OCI-LY1 (cell line): Measurements from ENCODE around the gene RDH13.

Experiments
- CTCF ChIP-seq: fragments of 200-600 bp; sonication (generic), shearing (Covaris generic); IDR thresholded peaks from 2 replicates; pipeline ENCODE4 v1.5.1; 2017; ENCODE audit warnings: mild to moderate bottlenecking, antibody characterized with exemption, low read length, moderate library complexity, mixed read lengths
- EZH2 ChIP-seq: fragments of 200-600 bp; sonication (generic), shearing (Covaris generic); IDR thresholded peaks from 2 replicates; pipeline ENCODE4 v1.8.0; 2017; ENCODE audit warnings: borderline replicate concordance, mixed run types, mild to moderate bottlenecking, antibody characterized with exemption, low read length, moderate library complexity, mixed read lengths

DNA sequence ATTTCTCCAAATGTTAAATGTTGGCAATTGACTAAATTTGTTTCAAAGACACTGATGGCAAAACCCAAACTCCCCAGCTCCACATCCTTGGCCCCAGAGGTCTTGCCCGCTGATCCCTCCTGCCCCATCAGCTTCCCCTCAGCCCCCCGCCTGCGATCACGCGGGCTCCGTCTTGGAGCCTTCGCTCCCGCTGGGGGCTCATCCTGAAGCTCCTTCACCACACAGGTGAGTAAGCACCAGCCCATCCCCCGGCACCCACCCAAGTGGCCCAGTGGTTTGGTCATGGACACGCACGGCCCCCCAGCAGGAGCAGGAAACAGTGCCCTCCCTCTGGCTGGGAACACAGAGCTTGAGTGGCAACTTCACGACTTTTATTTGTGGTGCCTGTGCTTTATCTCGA, 27.6 kb upstream of the RDH13 start:
- no peak for TF ChIP-seq EZH2
- TF ChIP-seq CTCF, result no peak
